Right lobe of liver (tissue), 4 donors: ENCODE results near the gene NRCAM.

Experiments used
- CTCF ChIP-seq, 4 donors: fragments of 200-600 bp in 3 of 4; fragments of 450-650 bp in 1 of 4; IDR thresholded peaks; one replicate each; pipeline versions ENCODE4 v1.5.1 to v1.8.0; 2016 to 2022; ENCODE audit warnings: antibody characterized with exemption in 4 of 4, mild to moderate bottlenecking in 2 of 4
- POLR2A ChIP-seq: fragments of 450-650 bp; IDR thresholded peaks from one replicate; pipeline ENCODE4 v1.6.1; 2017; ENCODE audit warnings: antibody characterized with exemption, mild to moderate bottlenecking
- donor health status: DM: no; HTN: no; CAD: no.
- donor health status: DM: no; HTN: no; CAD: no.
- donor health status: DM: no; HTN: yes; CAD: no.

- no peak for TF ChIP-seq CTCF (IDR thresholded peaks at IDR 0.05)
- TF ChIP-seq POLR2A = no peak
Observed at GRCh38 chr7:108164342-108164741, 291.9 kb downstream of the NRCAM start.
